ENCODE results near the gene PEX10. TPM values are rescaled to one million over a fixed set of nuclear protein-coding genes. Genes with fewer than 3 reads are reported as not detected.

PEX10 gene
- total RNA-seq, 1 experiment from 2014 or later = 31.2 TPM

Other genes starting within 250 kb of the PEX10 start
- gene FAAP20, start 217.8 kb downstream of the PEX10 start, total RNA-seq (2014; rRNA removed; shearing (Covaris generic)) = 12.8 and 23.1 TPM in 2 replicates
- 3.5 and 13.8 TPM in 2 replicates for gene SKI, start 184.2 kb downstream of the PEX10 start, total RNA-seq (2014; rRNA removed; shearing (Covaris generic))
- 6.7 and 11.0 TPM in 2 replicates for gene MORN1, start 21.0 kb downstream of the PEX10 start, total RNA-seq (2014; rRNA removed; shearing (Covaris generic))
- 135 and 233 TPM in 2 replicates for gene RER1, start 20.7 kb downstream of the PEX10 start, total RNA-seq (2014; rRNA removed; shearing (Covaris generic))
- not detected in 2 replicates for gene PLCH2, start 63.7 kb upstream of the PEX10 start, total RNA-seq (2014; rRNA removed; shearing (Covaris generic))
- 9.0 and 18.0 TPM in 2 replicates for gene PANK4, start 114.0 kb upstream of the PEX10 start, total RNA-seq (2014; rRNA removed; shearing (Covaris generic))
- 1.6 TPM in 1 of 2 replicates, not detected in the other for gene HES5, start 117.7 kb upstream of the PEX10 start, total RNA-seq (2014; rRNA removed; shearing (Covaris generic))
- gene TNFRSF14, start 143.8 kb upstream of the PEX10 start, total RNA-seq (2014; rRNA removed; shearing (Covaris generic)) = 4.6 and 13.9 TPM in 2 replicates
- 12.9 and 17.2 TPM in 2 replicates for gene PRXL2B, start 174.2 kb upstream of the PEX10 start, total RNA-seq (2014; rRNA removed; shearing (Covaris generic))
- gene MMEL1, start 220.5 kb upstream of the PEX10 start, total RNA-seq (2014; rRNA removed; shearing (Covaris generic)) = not detected in 2 replicates